H9 (cell line): ENCODE measurements around the gene TAT. TPM values are rescaled to one million over a fixed set of nuclear protein-coding genes. Genes with fewer than 3 reads are reported as not detected.

ENCODE experiments used
- DNase-seq: peaks from one replicate; pipeline ENCODE4 v3.0.0-alpha.2; 2017
- H2AFZ ChIP-seq: one replicate; pipeline ENCODE4 v1.6.1; 2013; ENCODE audit warnings: mild to moderate bottlenecking, low read length, control low read depth, moderate library complexity
- H2AK5ac ChIP-seq: 2 replicates; pipeline ENCODE4 v1.6.1; 2013; ENCODE audit warnings: low read length, control low read depth, mixed read lengths; ENCODE audit not compliant: insufficient read length
- H2BK120ac ChIP-seq: one replicate; pipeline ENCODE4 v1.6.1; 2013; ENCODE audit warnings: low read depth, mild to moderate bottlenecking, low read length, control low read depth, inconsistent platforms; ENCODE audit not compliant: poor library complexity, severe bottlenecking
- H2BK12ac ChIP-seq: 2 replicates; pipeline ENCODE4 v1.6.1; 2013; ENCODE audit warnings: low read length, control low read depth, mixed read lengths, low read depth; ENCODE audit not compliant: insufficient read length
- H2BK15ac ChIP-seq: 2 replicates; pipeline ENCODE4 v1.6.1; 2013; ENCODE audit warnings: low read depth, low read length, control low read depth
- H2BK20ac ChIP-seq: one replicate; pipeline ENCODE4 v1.6.1; 2013; ENCODE audit warnings: low read depth, mild to moderate bottlenecking, low read length, control low read depth, inconsistent platforms; ENCODE audit not compliant: poor library complexity, severe bottlenecking
- H2BK5ac ChIP-seq: 2 replicates; pipeline ENCODE4 v1.6.1; 2013; ENCODE audit warnings: low read length, control low read depth, mixed read lengths; ENCODE audit not compliant: insufficient read length
- H3K14ac ChIP-seq: 2 replicates; pipeline ENCODE4 v1.6.1; 2013; ENCODE audit warnings: low read length, control low read depth; ENCODE audit not compliant: insufficient read depth
- H3K18ac ChIP-seq: 2 replicates; pipeline ENCODE4 v1.6.1; 2013; ENCODE audit warnings: low read depth, mild to moderate bottlenecking, mixed read lengths, low read length, control low read depth; ENCODE audit not compliant: insufficient read length
- H3K23ac ChIP-seq: 2 replicates; pipeline ENCODE4 v1.6.1; 2013; ENCODE audit warnings: low read length, control low read depth, mixed read lengths, low read depth; ENCODE audit not compliant: insufficient read length
- H3K23me2 ChIP-seq: 2 replicates; pipeline ENCODE4 v1.6.1; 2013; ENCODE audit warnings: low read depth, mild to moderate bottlenecking, mixed read lengths, low read length, control low read depth; ENCODE audit not compliant: insufficient read length, poor library complexity, severe bottlenecking
- H3K27ac ChIP-seq: 2 replicates; pipeline ENCODE4 v1.5.1; 2013; ENCODE audit warnings: low read length, control low read depth, mixed read lengths, low read depth; ENCODE audit not compliant: insufficient read length
- H3K27me3 ChIP-seq: 2 replicates; pipeline ENCODE4 v1.6.1; 2013; ENCODE audit warnings: low read length, control low read depth, inconsistent platforms; ENCODE audit not compliant: insufficient read depth
- H3K4ac ChIP-seq: 2 replicates; pipeline ENCODE4 v1.6.1; 2013; ENCODE audit warnings: low read depth, mild to moderate bottlenecking, control low read depth, inconsistent platforms, low read length, moderate library complexity
- H3K4me1 ChIP-seq: 2 replicates; pipeline ENCODE4 v1.6.1; 2013; ENCODE audit warnings: low read length, control low read depth, inconsistent platforms; ENCODE audit not compliant: insufficient read depth
- H3K4me2 ChIP-seq: 2 replicates; pipeline ENCODE4 v1.6.1; 2013; ENCODE audit warnings: low read length, control low read depth, mixed read lengths; ENCODE audit not compliant: insufficient read length, insufficient read depth
- H3K56ac ChIP-seq: 2 replicates; pipeline ENCODE4 v1.6.1; 2013; ENCODE audit warnings: low read depth, mild to moderate bottlenecking, mixed read lengths, low read length, control low read depth; ENCODE audit not compliant: insufficient read length
- H3K79me1 ChIP-seq: 2 replicates; pipeline ENCODE4 v1.6.1; 2013; ENCODE audit warnings: low read depth, mild to moderate bottlenecking, moderate library complexity, low read length, control low read depth, inconsistent platforms; ENCODE audit not compliant: insufficient read depth, poor library complexity, severe bottlenecking
- H3K79me2 ChIP-seq: 2 replicates; pipeline ENCODE4 v1.6.1; 2013; ENCODE audit warnings: low read length, control low read depth, inconsistent platforms; ENCODE audit not compliant: insufficient read depth
- H3K9ac ChIP-seq: 2 replicates; pipeline ENCODE4 v1.6.1; 2013; ENCODE audit warnings: low read length, control low read depth, mixed read lengths; ENCODE audit not compliant: insufficient read length; ENCODE audit errors: extremely low read depth
- H3K9me3 ChIP-seq: one replicate; pipeline ENCODE4 v1.6.1; 2013; ENCODE audit warnings: low read depth, low read length, inconsistent platforms; ENCODE audit not compliant: control insufficient read depth
- H3T11ph ChIP-seq: one replicate; pipeline ENCODE4 v1.6.1; 2013; ENCODE audit warnings: mild to moderate bottlenecking, low read length, control low read depth, inconsistent platforms
- H4K20me1 ChIP-seq: one replicate; pipeline ENCODE4 v1.6.1; 2013; ENCODE audit not compliant: control insufficient read depth, insufficient read length, insufficient read depth
- H4K5ac ChIP-seq: 2 replicates; pipeline ENCODE4 v1.6.1; 2013; ENCODE audit warnings: low read depth, mild to moderate bottlenecking, mixed read lengths, low read length, control low read depth; ENCODE audit not compliant: insufficient read length
- H4K8ac ChIP-seq: replicated peaks from 2 replicates; pipeline ENCODE4 v1.6.1; 2013; ENCODE audit warnings: low read length, control low read depth, mixed read lengths, low read depth; ENCODE audit not compliant: insufficient read length
- H4K91ac ChIP-seq: 2 replicates; pipeline ENCODE4 v1.6.1; 2013; ENCODE audit warnings: low read depth, mild to moderate bottlenecking, moderate library complexity, mixed read lengths, low read length, control low read depth; ENCODE audit not compliant: insufficient read length
- H3K27ac Mint-ChIP-seq, 3 experiments: 2 replicates in 2 of 3; 3 replicates in 1 of 3; pipeline ENCODE4 v1.8.0; 2020 to 2021; ENCODE audit warnings: mixed read lengths in 3 of 3, mild to moderate bottlenecking in 1 of 3, moderate library complexity in 1 of 3
- H3K27me3 Mint-ChIP-seq: 2 replicates; pipeline ENCODE4 v1.8.0; 2021; ENCODE audit warnings: low read depth, mild to moderate bottlenecking, moderate library complexity, mixed read lengths
- H3K36me3 Mint-ChIP-seq, 3 experiments: 2 replicates in 2 of 3; 3 replicates in 1 of 3; pipeline ENCODE4 v1.8.0; 2020 to 2021; ENCODE audit warnings: low read depth in 3 of 3, mixed read lengths in 3 of 3; ENCODE audit not compliant: insufficient read depth in 1 of 3
- H3K4me1 Mint-ChIP-seq, 2 experiments: 2 replicates each; pipeline ENCODE4 v1.8.0; 2020; ENCODE audit warnings: mixed read lengths in 2 of 2
- H3K4me3 Mint-ChIP-seq, 2 experiments: 2 replicates in 1 of 2; 3 replicates in 1 of 2; pipeline ENCODE4 v1.8.0; 2020 to 2021; ENCODE audit warnings: mild to moderate bottlenecking in 2 of 2, mixed read lengths in 2 of 2, moderate library complexity in 1 of 2
- H3K9me3 Mint-ChIP-seq, 2 experiments: 2 replicates in 1 of 2; 3 replicates in 1 of 2; pipeline ENCODE4 v1.8.0; 2020; ENCODE audit warnings: mild to moderate bottlenecking in 2 of 2, mixed read lengths in 2 of 2, moderate library complexity in 1 of 2
- CTCF ChIP-seq: fragments of 200-600 bp; sonication (generic); conservative IDR thresholded peaks from 3 replicates; pipeline ENCODE4 v1.8.0; 2021; ENCODE audit warnings: antibody characterized with exemption, mild to moderate bottlenecking
- WGBS: extraction: QIAGEN DNeasy Blood & Tissue Kit; methylation state at CpG from one replicate; pipeline ENCODE4 v1.1.7; 2013; ENCODE audit warnings: missing lambda C conversion rate, low lambda C conversion rate, mixed read lengths; ENCODE audit not compliant: insufficient read length; ENCODE audit errors: extremely low coverage; 5-methylcytosine and 5-hydroxymethylcytosine counted together
- total RNA-seq: library from RNA; stranded (reverse); gene quantifications from 2 replicates; pipeline ENCODE4 v1.2.1, GENCODE V29; 2021

TAT gene
- total RNA-seq, 1 experiment from 2014 or later = not detected

DNA sequence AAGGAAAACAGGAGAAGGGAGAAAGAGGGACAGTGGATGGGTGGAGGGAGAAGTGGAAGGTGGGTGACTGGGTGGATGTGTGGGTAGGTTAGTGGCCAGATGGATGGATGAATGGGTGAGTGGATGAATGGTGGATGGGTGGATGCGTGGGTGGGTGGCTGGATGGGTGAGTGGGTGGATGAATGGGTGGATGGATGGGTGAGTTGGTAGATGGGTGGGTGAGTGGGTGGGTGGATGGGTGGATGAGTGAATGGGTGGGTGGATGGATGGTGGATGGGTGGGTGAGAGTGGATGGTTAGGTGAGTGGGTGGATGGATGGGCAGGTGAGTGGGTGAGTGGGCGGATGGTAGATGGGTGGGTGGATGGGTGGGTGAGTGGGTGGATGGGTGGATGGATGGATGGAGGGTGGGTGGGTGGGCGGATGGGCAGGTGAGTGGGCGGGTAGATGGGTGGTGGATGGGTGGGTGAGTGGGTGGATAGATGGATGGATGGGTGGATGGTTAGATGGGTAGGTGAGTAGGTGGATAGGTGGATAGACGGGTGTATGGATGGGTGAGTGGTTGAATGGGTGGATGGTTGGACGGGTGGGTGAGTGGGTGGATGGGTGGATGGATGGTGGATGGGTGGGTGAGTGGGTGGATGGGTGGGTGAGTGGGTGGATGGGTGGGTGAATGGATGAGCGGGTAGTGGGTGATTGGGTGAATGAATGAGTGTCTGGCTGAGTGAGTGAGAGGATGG, 48.4 kb upstream of the TAT start:
- peaks cover 0 to 3% of the 10 kb centered on the region in 2 experiments; a peak in 2 of 5 replicates for H3K9me3 Mint-ChIP-seq
- TF ChIP-seq CTCF = no peak
- Histone ChIP-seq H2BK15ac (no peak overlapping the region), H3K14ac (no peak overlapping the region), H3K23me2 (no peaks in the 10 kb centered on the region), H2AK5ac (no peak overlapping the region), H3K56ac (no peak overlapping the region), H2BK120ac (no peak overlapping the region), H2BK20ac (no peak overlapping the region), H3K79me1 (no peaks in the 10 kb centered on the region), H4K5ac (no peak overlapping the region), H4K20me1 (no peaks in the 10 kb centered on the region), H4K91ac (no peak overlapping the region), H3K4me1 (peaks cover 3% of the 10 kb centered on the region; the same call in 1 of the 2 replicates), H3K9me3 (no peaks in the 10 kb centered on the region), H3K27ac (no peak overlapping the region), H3K4ac (no peak overlapping the region), H3K79me2 (no peaks in the 10 kb centered on the region), H3K4me2 (peak overlapping the region; percentile 9), H3T11ph (no peak overlapping the region), H3K23ac (no peak overlapping the region), H2AFZ (no peak overlapping the region), H3K9ac (no peak overlapping the region), H4K8ac (no peak overlapping the region), H2BK5ac (no peak overlapping the region), H3K27me3 (no peaks in the 10 kb centered on the region), H2BK12ac (no peak overlapping the region), H3K18ac (no peak overlapping the region)
- no peak for DNase-seq
- WGBS = 100% methylated on average over 1 of the region's 7 CpGs
- H3K27ac Mint-ChIP-seq = no peak overlapping the region
- H3K4me3 Mint-ChIP-seq = peak overlapping the region; percentile 82 to 87; a peak in 4 of 5 replicates
- H3K36me3 Mint-ChIP-seq = peaks cover 8 to 22% (median 17%) of the 10 kb centered on the region in 3 experiments; a peak in 6 of 7 replicates
- H3K4me1 Mint-ChIP-seq = peaks cover 19 to 20% of the 10 kb centered on the region in 2 experiments
- H3K27me3 Mint-ChIP-seq = peaks cover 2% of the 10 kb centered on the region
